GM19099 (cell line): ENCODE data around the gene PSME2.

Experiments used
- POLR2A ChIP-seq: IDR thresholded peaks from 3 replicates; pipeline ENCODE4 v1.6.1; 2011; ENCODE audit warnings: low read depth; ENCODE audit not compliant: insufficient read length; ENCODE audit errors: extremely low read depth

PSME2 gene

GRCh38 chr14:24103451-24103850, 43.0 kb downstream of the PSME2 start:
- TF ChIP-seq POLR2A, result no peak

DNA sequence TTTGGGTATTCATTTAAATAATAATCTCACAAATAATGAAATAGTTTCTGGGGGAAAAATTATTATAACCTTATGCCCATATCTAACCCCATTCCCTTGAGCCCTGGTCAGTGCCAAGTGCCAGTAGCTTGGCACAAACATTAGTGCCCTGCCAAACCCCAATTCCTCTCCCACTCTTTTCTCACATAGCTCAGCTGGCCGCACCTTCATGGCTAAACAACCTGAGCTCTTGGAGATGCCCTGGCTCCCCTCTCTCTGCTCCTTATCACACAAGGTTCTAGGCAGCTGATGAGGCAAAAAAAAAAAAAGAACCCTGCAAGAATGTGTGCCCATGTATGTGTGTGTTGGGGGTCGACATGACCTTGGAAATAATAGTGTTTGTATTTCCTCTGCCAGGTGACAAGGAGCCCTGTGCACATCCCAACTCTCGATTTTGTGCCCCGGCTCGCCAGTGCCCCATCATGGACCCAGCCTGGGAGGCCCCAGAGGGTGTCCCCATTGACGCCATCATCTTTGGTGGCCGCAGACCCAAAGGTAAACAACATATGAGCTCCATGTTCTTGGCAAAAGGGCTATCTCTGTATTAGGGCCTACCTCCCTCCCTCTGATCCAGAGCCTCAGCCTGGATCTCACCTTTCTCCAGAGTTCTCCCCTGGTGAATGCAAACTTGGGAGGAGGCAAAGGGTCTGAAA, 43.9 kb downstream of the PSME2 start:
- no peak for TF ChIP-seq POLR2A

GRCh38 chr14:24100982-24101494, 45.4 kb downstream of the PSME2 start:
- TF ChIP-seq POLR2A, result no peak

DNA sequence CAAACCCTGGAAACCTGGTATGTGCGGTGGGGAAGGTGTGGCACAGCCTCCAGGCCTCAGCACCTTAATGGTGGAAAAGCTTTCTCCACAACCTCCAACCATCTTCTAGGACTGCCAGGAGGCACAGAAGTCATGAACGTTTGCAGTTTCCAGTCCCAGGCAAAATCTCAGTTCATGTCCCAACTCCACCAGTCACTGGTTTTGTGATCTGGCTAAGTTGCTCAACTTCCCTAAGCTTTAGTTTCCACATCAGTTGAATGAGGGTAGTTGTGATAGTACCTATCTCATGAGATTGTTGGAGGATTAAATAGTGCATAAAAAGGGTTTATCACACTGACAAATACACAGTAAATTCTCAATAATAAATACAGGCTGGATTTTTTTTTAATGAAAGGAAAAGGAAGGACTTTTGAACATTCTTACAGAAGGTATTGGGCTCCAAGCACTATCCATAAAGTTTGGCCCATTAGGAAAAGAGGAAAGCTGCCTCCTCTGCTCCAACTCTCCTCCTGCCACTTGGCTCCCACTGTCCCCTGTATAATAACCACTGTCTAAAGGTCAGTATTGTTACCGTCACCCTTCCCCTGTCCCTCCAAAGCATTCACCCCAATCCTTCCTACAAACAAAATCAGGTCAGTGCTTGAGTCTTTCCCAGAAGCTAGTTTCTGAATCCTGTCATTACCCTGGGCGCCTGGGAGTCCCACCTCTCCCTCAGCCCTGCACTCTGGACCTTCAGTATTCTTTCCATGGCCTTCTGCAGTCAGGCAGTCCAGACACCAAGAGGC, 46.0 kb downstream of the PSME2 start:
- no peak for TF ChIP-seq POLR2A

GRCh38 chr14:24098927-24099813, 47.2 kb downstream of the PSME2 start:
- no peak for TF ChIP-seq POLR2A

GRCh38 chr14:24098229-24098926, 48.0 kb downstream of the PSME2 start:
- TF ChIP-seq POLR2A, result no peak

DNA sequence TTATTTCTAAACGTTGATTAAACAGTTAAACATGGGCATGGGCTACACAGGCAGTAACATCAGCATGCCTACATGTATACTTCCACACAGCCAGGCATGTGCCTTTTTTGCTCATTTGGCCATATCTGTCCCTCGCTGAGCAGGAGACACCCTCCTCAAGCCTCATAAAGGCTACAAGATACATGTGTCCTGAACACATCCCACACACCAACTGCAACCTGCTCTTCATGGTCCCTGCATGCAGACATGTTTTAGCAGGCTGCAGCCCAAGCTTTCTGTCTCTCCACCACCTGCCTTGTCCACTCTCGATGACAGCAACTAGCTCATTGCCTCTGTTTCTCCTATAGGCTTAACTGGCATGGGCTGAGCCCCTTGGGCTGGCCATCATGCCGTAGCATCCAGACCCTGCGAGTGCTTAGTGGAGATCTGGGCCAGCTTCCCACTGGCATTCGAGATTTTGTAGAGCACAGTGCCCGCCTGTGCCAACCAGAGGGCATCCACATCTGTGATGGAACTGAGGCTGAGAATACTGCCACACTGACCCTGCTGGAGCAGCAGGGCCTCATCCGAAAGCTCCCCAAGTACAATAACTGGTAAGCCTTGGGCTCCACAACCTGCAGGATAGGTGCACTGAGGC, 49.7 kb downstream of the PSME2 start:
- no peak for TF ChIP-seq POLR2A

- peak; percentile 97 for TF ChIP-seq POLR2A
Observed at GRCh38 chr14:24095271-24096068, 50.9 kb downstream of the PSME2 start.

DNA sequence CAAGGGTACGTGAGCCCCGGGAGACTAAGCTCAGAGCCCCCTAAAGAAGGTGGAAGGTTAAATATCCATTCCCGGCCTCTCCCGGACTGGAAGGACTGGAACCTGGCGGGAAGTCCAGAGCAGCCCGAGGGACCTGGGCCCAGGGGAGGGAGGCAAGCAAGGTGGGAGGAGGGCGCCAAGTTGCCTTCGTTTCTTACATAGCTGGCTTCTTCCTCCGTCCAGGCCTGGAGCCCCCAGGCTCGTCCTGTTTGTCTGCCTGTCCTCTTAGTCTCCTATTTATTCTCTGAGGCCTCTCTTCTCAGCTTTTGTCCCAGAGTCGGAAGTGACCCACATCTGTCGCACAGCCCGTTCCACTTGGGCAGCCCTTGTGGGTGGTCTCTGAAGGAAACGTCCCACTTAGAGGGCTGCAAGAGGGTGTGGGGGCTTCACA, 51.6 kb downstream of the PSME2 start:
- TF ChIP-seq POLR2A, result no peak

DNA sequence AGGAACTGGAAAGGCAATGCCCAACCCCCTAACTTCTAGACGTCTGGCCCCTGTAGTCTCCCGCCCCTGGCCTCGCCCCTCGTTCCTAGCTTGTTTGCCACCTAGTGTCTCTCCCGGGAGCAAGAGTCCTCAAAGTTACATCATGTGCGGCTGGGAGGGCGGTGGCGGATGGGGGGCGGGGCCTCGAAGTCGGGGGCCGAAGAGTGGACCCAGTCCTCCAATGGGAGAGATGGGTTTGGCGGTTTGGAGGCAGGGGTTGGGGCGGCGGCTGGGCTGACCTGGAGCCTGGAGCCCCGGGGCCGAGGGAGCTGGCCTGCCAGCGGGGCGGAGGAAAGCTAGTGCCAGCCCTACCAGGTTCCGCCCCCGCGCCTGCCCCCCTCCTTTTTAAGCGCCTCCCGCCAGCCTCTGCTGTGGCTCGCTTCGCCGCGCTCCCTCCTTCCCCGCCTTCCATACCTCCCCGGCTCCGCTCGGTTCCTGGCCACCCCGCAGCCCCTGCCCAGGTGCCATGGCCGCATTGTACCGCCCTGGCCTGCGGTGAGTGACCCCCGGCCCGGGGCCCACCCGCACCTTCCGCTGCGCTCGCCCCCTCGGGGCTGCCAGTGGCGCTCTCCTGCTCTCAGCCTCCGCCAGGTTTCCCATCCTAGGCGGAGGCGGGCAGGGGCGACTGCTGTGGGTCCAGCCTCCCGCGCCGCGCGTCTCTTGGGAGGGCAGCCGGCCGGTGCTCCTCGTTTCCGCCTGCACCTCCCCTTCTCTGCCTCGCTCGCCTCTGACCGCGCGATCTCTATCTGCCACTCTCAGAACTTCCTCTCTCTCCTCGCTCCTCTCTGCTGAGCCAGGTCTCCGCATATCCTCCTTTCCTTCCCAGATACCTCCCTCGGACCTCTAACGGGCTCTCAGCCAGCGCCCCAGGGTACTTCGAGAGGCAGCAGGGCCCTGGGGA, 52.2 kb downstream of the PSME2 start, which contains the start of gene PCK2:
Gene PCK2, plus strand, starts transcription at position 411 of the 940 bp plus-strand sequence. Its CDS starts 95 bp downstream, at position 506.
- TF ChIP-seq POLR2A, result peak; percentile 98
